Neutrophil (primary cell): Measurements from ENCODE around the gene TGM3.
A peak's percentile ranks its signal among the peaks of the same experiment; 100 is the strongest.

Experiments
- H3K27ac ChIP-seq: fragments of 200-600 bp; sonication (generic); 2 replicates; pipeline ENCODE4 v1.5.1; 2016; ENCODE audit warnings: mild to moderate bottlenecking, moderate library complexity
- H3K27me3 ChIP-seq: fragments of 200-600 bp; sonication (generic); 2 replicates; pipeline ENCODE4 v1.6.0; 2016; ENCODE audit warnings: mild to moderate bottlenecking
- H3K36me3 ChIP-seq: fragments of 200-600 bp; sonication (generic); 2 replicates; pipeline ENCODE4 v1.5.1; 2017
- H3K4me1 ChIP-seq, 2 experiments: fragments of 200-600 bp in 1 of 2; sonication (generic) in 1 of 2; 1 replicate in 1 of 2; 2 replicates in 1 of 2; pipeline versions ENCODE4 v1.5.1 to v1.6.1; 2013 to 2016; ENCODE audit warnings: low read depth in 1 of 2, low read length in 1 of 2, mild to moderate bottlenecking in 1 of 2, moderate library complexity in 1 of 2; ENCODE audit not compliant: control insufficient read depth in 1 of 2, insufficient read depth in 1 of 2
- H3K4me3 ChIP-seq, 2 experiments: fragments of 200-600 bp in 1 of 2; sonication (generic) in 1 of 2; 1 replicate in 1 of 2; 2 replicates in 1 of 2; pipeline ENCODE4 v1.5.1; 2013 to 2016; ENCODE audit warnings: low read depth in 1 of 2, low read length in 1 of 2, mild to moderate bottlenecking in 1 of 2, moderate library complexity in 1 of 2
- H3K9me3 ChIP-seq: fragments of 200-600 bp; sonication (generic); 2 replicates; pipeline ENCODE4 v1.5.1; 2016
- CTCF ChIP-seq: fragments of 200-600 bp; sonication (generic); IDR thresholded peaks from 2 replicates; pipeline ENCODE4 v1.5.1; 2016; ENCODE audit warnings: antibody characterized with exemption

TGM3 gene

GRCh38 chr20:2295886-2296515 is at the start of gene TGM3:
TGM3 (plus strand) TSS chr20:2296001; CDS start chr20:2296064, 63 bp downstream.
- no peak for TF ChIP-seq CTCF
- H3K36me3 ChIP-seq = no peaks in the 10 kb centered on the region
- no peaks in the 10 kb centered on the region for H3K27me3 ChIP-seq
- no peak within 1 kb of the TSS for H3K4me3 ChIP-seq
- peaks cover 92 to 94% of the 10 kb centered on the region in 2 experiments for H3K4me1 ChIP-seq
- peak within 1 kb of the TSS; percentile 99 for H3K27ac ChIP-seq
- no peaks in the 10 kb centered on the region for H3K9me3 ChIP-seq

GRCh38 chr20:2246069-2246491 is 49.7 kb upstream of the TGM3 start:
- H3K27ac ChIP-seq = no peak overlapping the region
- no peaks in the 10 kb centered on the region for H3K36me3 ChIP-seq
- no peaks in the 10 kb centered on the region for H3K9me3 ChIP-seq
- no peak overlapping the region for H3K4me3 ChIP-seq
- peaks cover 70% of the 10 kb centered on the region for H3K27me3 ChIP-seq
- H3K4me1 ChIP-seq = no peaks in the 10 kb centered on the region
- no peak for TF ChIP-seq CTCF

- no peak for TF ChIP-seq CTCF
- Histone ChIP-seq H3K9me3 (no peaks in the 10 kb centered on the region), H3K4me1 (peaks cover 20 to 21% of the 10 kb centered on the region in 2 experiments), H3K27ac (no peak overlapping the region), H3K4me3 (no peak overlapping the region), H3K27me3 (peaks cover 53% of the 10 kb centered on the region), H3K36me3 (no peaks in the 10 kb centered on the region)
Observed at GRCh38 chr20:2248837-2249236, 47.0 kb upstream of the TGM3 start.

- peaks cover 42% of the 10 kb centered on the region for H3K27me3 ChIP-seq
- TF ChIP-seq CTCF = no peak
- H3K9me3 ChIP-seq = no peaks in the 10 kb centered on the region
- no peaks in the 10 kb centered on the region for H3K36me3 ChIP-seq
- H3K4me1 ChIP-seq = peaks cover 20 to 21% of the 10 kb centered on the region in 2 experiments
- no peak overlapping the region for H3K27ac ChIP-seq
- H3K4me3 ChIP-seq = no peak overlapping the region
Observed at GRCh38 chr20:2249935-2250334, 45.9 kb upstream of the TGM3 start.

- Histone ChIP-seq H3K4me3 (peak overlapping the region in 1 of 2 experiments; percentile 45), H3K27ac (peak overlapping the region; percentile 64), H3K4me1 (peaks cover 45% of the 10 kb centered on the region in 2 experiments), H3K36me3 (no peaks in the 10 kb centered on the region), H3K9me3 (no peaks in the 10 kb centered on the region), H3K27me3 (peaks cover 16% of the 10 kb centered on the region)
- TF ChIP-seq CTCF = no peak
Observed at GRCh38 chr20:2252419-2252997, 43.3 kb upstream of the TGM3 start.
